Kidney glomerular epithelial cell (primary cell): ENCODE data around the gene A4GALT.
"Not testable (repeated sequence)": the region's sequence is repeated elsewhere in the genome, so short reads cannot be mapped to it uniquely, and the experiment has no call there.

Source experiments
- DNase-seq: peaks from one replicate; lab custom pipeline; 2025; lab: John Stamatoyannopoulos, UW

The A4GALT gene

DNA sequence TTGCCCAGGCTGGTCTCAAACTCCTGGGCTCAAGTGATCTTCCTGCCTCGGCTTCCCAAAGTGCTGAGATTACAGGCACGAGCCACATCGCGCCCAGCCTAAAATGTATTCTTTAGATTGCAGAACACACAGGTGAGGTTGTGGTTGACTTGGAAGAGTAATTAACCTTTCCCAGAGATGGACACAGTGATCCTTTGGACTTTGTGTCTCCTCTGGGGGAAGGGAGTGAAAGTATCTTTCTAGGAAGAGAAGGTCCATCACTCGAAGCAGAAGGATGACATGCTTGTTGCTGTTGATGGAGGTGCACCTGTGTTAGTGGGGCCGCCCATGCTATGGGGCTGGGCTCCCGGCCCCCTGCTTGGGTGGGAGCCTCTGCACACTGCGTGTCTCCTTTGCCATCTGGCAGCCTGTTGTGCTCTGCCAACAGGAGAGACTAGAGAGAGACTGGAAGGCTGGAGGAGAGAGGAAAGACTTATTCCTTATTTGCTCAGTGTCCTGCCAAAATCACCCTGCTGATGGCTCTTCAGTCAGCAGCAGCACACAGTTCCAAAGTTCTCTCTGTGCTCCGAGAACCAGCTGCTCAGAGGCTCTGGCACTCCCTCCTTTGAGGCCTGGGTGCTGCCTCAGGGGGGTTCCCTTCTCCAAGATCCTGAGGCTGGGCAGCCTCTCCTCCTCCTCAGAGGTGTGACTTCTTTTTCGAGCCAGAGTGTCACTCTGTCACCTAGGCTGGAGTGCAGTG, 38.4 kb downstream of the A4GALT start:
- DNase-seq: no peak

DNA sequence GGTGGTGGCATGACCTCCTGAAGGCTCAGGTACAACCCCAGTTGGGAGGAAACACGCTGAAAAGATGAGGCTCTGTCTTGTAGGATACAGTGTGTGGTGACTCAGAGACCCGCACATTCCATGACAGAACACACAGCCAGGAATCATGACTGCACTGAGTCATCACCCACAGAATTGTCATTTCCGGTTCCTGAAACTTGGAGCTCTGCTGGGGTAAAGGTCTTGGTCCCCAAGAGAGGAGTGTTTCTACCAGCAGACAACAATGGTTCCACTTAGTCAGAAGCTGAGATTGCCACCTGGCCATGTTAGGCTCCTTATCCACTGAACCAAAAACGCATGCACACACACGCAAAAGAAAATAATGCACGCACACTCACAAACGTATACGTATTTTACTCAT, 40.0 kb downstream of the A4GALT start:
- DNase-seq: peak; percentile 94

DNA sequence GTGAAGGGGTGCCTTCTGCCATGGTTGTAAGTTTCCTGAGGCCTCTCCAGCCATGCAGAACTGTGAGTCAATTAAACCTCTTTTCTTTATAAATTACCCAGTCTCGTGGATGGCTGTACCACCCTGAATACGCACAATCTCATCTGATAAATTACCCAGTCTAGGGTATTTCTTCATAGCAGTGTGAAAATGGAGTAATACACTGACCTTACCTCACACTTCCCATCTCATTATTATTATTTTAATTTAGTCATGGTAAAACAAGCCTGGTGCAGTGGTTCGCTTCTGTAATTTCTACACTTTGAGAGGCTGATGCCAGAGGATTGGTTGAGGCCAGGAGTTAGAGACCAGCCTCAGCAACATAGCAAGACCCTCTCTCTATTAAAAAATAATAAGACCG, 41.0 kb downstream of the A4GALT start:
- no peak for DNase-seq

DNA sequence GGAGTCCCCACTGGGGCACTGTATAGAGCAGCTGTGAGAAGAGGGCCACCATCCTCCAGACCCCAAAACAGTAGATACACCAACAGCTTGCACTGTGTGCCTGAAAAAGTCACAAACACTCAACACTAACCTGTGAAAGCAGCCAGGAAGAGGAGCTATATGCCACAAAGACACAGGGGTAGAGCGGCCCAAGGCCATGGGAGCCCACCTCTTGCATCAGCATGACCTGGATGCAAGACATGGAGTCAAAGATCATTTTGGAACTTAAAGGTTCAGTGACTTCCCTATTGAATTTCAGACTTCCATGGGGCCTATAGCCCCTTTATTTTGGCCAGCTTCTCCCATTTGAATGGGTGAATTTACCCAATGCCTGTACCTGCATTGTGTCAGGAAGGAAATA, 41.8 kb downstream of the A4GALT start:
- DNase-seq: no peak

DNA sequence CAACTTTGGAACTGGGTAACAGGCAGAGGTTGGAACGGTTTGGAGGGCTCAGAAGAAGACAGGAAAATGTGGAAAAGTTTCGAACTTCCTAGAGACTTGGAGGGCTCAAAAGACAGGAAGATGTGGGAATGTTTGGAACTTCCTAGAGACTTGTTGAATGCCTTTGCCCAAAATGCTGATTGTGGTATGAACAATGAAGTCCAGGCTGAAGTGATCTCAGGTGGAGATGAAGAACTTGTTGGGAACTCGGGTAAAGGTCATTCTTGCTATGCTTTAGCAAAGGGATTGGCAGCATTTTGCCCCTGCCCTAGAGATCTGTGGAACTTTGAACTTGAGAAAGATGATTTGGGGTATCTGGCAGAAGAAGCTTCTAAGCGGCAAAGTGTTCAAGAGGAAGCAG, 42.7 kb downstream of the A4GALT start:
- DNase-seq: not testable (repeated sequence)

DNA sequence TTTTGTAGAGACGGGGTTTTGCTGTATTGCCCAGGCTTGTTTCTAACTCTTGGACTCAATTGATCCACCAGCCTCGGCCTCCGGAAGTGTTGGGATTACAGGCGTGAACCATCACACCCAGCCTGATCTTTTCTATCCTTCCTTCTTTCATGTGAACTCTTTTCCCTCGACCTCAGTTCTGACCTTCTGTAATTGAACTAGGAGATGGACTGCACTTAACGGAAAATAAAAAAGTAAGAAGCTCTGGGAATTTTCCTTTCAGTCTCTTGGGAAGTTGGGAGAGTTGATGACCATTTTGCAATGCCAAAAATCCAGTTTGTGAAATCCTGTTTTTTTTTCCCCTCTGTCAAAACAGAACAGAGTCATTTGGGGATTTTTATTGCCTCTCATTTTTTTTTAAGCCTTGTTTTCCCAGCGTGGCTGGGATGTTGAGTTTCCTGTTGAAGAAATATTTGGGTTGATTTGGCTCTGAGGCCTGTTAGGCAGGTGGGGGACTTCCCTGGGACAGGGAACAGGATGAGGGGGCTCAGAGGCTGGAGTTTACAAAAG, 44.5 kb downstream of the A4GALT start:
- no peak for DNase-seq

DNA sequence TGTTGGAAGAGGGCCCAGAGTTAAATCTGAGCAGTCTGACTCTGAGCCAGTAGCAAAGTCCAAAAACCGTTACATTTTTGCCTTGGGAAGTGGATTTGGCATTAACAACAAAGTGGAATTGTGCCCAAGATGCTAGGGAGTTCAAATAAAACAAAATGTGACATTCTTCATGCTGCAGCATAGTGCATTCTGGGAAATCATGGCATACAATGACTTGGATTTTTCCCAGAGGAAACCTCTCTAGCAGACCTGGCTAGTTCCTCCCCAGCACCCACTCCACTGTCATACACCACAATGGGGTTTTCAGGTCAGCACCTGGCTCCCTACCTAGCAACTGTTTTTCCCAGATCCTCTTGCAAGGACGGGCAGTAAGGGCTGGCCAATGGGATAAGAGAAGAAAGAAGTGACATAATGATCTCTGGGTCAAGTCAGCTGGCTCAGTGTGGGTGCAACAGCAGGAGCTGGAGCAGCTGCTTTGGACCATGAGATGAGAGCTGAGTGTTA, 46.7 kb downstream of the A4GALT start:
- no peak for DNase-seq

DNA sequence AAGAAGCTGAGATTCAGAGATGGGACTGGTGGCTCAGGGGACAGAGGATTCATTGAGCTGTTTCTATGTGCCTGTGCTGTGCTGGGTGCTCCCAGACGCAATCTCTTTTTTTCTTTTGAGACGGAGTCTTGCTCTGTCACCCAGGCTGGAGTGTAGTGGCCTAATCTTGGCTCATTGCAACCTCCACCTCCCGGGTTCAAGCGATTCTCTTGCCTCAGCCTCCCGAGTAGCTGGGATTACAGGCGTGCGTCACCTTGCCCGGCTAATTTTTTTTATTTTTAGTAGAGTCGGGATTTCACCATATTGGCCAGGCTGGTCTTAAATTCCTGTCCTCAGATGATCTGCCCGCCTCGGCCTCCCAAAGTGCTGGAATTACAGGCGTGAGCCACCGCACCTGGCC, 47.6 kb downstream of the A4GALT start:
- not testable (repeated sequence) for DNase-seq

DNA sequence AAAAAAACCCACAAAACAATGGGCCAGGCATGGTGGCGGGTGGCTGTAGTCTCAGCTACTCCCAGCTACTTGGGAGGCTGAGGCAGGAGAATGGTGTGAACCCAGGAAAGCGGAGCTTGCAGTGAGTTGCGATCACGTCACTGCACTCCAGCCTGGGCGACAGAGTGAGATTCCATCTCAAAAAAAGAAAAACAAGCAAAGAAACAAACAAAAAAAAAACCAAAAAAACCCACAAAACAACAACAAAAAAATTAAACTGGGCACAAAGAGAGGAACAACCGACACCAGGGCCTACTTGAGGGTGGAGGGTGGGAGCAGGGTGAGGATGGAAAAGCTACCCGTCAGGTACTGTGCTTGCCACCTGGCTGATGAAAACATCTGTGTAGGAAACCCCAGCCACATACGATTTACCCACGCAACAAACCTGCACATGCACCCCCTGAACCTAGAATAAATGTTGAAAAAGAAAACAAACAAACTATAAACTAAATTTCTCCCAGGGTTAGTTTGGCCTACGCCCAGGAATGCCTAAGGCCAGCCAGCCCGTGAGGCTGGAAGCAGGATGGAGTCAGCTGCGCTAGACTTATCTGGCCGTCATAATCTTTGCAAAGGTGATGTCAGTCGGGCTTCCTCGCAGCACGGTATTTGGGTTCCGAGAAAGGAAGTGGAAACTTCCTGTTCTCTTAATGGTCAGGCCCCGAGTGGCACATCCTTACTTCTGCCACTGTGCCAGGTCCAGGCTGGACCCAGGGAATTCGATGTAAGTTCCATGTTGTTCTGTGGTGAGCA, 49.6 kb downstream of the A4GALT start:
- DNase-seq: no peak

DNA sequence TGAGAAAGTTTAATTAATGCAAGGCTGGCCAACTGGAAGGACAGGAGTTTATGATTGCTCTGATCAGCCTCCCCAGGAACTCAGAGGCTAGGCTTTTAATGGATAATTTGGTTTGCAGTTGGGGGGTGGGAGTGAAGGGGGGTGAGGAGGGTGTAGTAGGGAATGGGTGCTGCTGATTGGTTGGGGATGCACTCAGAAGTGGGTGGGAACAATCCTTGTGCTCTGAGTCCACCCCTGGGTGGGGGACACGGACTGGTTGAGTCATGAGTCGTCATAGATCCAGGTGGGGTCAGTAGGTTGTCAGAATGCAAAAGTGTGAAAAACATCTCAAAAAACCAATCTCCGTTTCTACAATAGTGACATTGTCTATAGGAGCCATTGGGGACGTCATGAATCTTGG, 50.6 kb downstream of the A4GALT start:
- no peak for DNase-seq

DNA sequence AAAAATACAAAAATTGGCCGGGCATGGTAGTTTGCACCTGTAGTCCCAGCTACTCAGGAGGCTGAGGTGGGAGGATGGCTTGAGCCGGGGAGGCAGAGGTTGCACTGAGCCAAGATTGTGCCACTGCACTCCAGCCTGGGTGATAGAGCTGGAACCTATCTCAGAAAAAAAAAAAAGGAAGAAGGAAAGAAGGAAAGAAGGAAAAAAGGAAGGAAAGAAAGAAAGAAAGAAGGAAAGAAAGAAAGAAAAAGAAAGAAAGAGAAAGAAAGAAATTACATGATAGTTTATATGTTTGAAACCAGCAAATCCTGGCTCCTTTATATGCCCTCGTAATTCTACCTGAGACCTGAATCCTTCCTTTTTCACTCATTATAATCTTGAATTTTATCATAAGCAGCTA, 54.3 kb downstream of the A4GALT start:
- not testable (repeated sequence) for DNase-seq

DNA sequence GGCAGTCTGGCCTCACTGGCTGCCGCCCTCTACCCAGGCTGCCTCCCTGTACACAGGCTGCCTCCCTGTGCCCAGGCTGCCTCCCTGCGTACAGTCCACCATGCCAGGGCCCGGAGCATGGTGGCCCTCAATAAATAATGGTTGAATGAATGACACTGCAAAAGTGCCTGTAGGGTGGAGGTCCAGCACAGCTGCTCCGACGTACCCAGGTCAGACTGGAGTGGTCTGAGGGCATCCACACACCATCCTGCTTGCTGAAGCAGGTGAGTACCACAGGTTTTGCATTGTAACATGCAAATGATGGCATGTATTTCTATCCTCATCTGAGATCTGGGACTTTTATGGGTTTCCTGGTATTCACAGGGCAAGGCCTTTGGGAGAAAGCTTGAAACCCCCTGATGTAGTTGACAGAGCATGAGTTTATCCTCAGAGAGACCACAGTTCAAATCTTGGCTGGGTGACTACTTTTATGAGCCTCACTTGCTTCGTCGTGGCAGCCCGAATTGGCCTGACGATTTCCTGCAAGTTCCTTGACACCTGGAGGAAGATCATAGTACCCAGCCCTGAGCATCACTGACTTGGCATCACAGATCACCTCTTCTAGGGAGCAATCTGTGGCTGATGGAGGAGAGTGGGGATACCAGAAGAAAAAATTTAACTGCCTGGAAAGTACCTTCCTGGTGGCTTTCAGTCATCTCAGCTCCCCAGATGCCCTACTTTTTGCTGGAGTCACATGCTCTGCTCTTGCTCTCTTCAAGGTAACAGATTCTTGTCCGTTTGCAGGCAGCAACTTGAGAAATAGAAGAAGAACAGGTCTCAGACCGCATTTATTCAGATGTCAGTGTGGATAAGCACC, 55.5 kb downstream of the A4GALT start:
- DNase-seq: no peak

DNA sequence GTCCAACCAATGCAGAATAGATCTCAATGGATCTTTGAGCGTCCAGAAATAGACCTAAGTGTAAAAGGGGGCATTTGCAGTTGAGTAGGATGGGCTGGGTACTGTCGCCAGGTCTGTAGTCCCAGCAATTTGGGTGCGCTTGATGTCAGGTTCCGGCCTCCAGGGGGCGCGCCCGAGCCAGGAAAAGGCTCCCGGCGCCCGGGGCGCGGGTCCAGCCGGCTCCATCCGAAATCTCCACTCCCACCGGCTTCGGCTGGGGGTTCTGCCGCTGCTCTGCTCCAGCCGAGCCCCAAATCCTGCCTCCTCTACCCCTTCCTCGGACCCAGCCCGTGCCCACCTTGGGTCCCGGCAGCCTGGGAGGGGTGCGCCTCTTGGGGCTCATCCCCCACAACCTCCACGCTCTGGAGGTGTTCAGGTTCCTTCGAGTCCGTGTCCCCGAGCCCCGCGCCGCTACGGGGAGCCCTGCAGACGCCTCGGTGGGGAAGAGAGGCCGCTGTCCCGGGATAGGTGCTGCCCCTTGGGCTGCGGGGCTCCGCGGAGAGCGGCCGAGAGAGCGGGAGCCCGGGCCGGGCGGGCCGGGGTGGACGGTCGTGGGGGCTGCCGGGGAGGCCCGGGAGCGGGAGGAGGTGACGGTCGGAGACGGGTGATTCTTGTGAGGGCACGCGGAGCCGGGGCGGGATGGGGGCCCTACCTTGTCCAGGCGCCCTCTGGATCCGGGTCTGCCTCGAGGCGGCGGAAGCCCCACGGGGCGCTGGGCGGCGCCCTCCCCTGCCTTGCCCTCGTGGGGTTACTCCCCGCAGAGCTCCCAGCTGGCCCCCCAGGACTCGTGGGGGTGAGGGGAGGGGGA, 58.5 kb downstream of the A4GALT start:
- DNase-seq: peak; percentile 47

DNA sequence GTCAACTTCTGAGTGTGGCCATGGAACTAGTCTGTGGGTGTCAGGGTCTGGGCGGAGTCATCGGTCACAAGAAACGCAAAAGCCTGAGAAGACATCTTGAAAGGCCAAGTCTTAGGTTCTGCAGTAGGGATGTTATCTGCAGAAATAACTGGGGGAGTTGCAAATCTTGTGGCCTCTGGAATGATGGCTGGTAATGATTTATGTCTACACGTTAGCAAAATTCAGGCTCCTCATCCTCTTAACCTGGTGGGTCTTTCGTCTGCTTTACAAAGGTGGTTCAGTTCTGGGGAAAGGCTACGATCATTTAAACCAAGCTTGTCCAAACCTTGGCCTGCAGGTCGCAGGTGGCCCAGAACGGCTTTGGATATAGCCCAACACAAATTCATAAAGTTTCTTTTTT, 64.1 kb downstream of the A4GALT start:
- DNase-seq: no peak

DNA sequence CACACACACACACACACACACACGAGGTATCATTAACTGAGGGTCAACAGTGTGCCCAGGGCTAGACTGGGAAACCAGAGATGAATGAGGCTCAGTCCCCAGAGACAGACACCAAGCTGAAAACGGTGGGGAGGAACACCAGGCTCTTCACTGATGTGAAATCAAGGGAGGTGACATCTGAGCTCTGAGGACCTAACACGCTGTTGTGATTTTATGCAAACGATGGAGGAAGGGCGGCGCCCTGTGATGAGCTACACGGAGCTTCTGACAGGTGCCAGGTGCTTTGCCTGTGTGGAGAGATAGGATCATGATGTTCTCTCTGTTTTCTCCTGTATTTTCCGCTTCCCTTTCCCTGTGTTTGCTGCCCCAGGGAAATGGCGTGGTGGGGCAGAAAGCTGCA, 65.0 kb downstream of the A4GALT start:
- no peak for DNase-seq

DNA sequence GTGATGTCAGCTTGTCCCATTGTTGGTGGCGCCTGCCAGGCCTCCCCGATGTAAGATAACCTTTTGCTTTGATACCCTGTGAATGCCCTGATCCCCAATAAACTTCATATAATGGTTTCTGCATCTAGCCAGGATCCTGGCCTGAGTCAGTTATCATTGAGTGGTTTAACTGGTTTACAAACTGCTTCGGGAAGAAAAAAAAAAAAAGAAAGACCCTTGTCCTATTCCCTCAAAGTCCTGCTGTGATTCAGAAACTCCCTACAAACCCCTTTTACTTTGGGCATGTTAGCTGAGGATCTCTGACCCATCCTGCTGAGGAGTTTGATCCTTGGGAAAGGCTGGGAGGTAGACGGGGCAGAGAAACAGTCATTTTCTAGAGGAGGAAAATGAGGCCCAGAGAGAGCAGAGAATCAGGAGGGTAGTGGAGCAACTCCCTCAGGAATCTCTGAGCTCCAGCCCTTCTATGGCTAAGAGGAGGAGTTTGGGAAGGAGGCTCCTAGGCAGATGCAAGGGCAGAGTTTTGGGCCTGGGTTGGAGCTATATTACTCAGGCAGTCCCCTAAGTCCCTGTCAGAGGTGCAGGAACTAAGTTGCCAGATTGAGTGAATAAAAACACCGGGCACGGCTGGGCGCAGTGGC, 66.1 kb downstream of the A4GALT start:
- DNase-seq: no peak

DNA sequence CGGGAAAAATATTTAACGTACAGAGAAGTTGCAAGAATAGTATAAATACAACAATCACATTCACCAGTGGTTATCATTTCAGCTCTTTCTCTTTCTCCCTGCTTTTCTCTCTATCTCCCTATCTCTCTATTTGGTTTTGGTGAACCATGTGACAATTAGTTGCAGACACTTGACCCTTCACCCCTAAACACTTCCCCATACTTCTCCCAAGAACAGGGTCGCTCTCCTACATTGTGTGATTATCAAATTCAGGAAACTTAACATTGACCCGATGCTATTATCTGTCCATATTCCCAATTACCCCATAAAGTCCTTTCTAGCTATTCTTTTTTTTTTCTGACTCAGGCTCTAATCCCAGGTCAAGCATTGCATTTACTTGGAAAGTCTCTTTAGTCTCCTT, 66.7 kb downstream of the A4GALT start:
- DNase-seq: no peak

DNA sequence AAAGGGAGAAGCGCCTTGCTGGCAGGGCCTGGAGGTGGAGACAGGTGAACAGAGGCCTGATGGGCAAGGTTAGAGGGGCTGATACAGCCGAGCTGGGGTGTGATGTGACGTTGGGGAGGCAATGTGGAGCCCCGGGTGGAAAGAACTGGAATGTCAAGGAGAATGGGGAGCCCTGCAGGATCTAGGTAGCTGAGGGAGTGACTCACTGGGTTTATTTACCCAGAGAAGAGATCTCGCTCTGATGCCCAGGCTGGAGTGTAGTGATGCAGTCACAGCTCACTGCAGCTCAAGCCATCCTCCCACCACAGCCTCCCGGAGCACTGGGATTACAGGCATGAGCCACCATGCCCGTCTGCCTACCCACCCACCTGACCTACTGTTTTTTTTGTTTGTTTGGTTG, 69.5 kb downstream of the A4GALT start:
- DNase-seq: peak; percentile 24

DNA sequence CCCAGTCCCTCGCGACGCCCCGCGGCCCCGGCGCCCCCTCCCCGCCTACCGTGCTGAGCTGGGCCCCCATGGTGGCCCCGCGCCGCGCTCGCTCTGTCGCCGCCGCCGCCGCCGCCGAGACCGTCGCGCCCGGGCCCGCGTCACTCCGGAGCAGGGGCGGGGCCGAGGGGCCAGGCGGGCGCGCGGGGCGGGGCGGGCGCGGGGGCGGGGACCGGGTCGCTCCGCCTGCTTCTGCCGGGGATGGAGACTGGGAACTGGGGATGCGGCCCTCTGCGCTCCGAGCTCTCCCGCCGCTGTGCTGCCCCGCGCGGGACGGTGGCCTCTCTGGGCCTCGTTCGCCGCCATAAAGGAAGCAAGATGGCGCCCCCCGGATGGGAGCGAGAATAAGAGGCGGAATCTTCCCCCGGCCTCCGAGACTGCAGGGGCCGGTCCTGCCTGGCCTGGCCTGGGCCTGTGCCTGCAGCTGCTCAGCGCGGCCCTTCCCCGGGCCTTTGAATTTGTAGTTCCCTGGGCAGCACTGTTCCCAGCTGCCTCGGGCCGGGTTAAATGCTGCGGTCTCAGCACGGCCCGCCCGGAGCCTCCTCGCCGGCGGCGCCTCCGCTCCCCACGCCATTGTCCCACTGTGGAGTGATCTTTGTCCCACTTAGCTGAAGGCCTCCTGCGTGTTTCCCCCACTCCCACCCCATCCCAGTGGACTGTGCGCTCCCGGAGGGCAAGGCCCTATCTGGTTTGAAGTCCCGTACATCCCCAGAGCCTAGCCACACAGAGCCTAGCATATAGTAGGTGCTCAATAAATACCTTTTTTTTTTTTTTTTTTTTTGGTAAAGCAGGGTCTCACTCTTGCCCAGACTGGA, 71.2 kb downstream of the A4GALT start, which contains the start of gene CYB5R3:
TSS of gene CYB5R3 (minus strand) at position 147 of the 854 bp plus-strand sequence. CDS start at position 70, 77 bp downstream.
- peak; percentile 64 for DNase-seq
